ELR (cell line): ENCODE results near the gene DSTYK.
A peak's percentile ranks its signal among the peaks of the same experiment; 100 is the strongest.
"Not testable (repeated sequence)": the region's sequence is repeated elsewhere in the genome, so short reads cannot be mapped to it uniquely, and the experiment has no call there.

Experiments
- DNase-seq: peaks from one replicate; pipeline ENCODE4 v3.0.0-alpha.2; 2015; ENCODE audit warnings: low read depth

The DSTYK gene

DNA sequence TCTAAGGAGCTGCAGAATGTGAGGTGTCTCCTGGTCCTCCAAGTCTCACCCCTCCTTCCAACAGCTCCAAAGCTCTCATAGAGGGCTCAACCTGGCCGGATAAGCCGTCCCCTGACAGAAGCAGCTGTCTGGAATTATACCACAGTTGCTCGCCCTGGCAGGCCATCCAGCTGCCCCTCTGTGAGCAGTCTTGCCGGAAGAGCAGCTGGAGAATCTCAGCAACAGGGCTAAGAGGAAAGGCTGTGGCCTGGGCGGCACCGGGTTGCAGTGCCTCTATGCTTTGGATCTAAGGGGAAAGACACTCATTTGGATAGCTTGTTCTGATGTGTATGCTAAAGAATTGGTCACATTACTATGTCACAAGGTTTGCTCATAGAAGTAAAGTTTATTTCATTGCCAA, 28.6 kb upstream of the DSTYK start:
- no peak for DNase-seq

DNA sequence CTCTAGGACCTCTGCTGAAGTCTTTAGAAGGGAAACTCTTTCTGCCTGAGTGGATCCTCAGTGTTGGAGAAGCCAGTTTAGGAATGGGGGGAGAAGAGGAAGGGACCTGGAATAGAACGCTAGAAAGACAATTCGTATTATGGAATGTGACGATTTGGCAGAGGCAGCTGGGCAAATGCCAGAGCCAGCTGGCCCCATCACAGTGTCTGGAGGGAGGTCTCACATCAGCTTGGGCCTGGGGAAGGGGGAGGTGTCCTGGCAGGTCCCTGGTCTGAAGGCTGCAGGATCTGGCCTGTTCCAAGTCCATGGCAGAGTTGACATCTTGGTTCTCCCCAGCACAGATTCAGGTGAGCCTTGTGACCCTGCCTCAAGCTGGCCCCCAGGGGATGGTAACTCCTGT, 27.6 kb upstream of the DSTYK start:
- DNase-seq, result no peak

DNA sequence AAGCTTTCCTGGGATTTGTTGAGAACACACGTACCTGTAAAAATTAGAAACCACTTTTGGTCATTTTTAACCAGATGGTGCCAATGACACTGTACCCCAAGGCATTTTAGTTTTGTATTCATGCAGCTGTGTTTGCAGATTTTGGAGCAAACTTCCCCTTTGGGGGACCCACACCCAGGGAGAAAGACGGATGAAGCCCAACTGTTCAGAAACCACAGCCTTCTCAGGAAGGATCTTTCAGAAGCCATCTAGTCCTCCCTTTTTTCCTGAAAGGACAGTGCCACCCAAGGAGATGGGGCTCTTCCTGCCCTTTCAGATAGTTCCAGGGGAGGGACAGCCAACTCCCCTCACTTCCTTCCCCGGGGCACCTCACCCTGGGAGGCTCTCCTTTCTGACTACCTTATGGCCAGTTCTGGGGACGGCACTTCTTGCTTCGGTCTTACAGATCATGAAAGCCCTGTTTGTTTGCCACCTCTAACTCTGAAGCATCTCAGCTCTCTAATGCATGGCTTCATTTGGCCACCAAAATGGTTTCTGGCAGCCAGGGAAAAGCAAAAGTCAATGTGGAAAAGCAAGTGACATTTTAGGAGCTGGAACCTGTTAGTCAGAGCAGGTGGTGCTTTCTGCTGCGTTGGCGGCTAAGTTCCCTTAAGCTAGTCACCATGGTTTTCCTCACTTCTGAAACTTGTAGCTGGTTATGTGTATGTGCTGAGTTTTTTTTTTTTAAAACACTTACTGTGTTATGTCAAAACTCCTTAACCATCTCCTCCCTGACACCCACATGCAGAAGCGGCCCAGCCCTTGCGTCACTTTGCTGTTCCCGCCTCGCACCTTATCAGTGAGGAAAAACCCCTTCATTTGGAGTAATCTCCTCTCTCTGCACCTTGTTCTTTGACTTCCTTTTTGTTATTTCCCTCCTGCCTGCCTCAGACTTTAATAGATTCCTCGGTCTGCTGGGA, 26.3 kb upstream of the DSTYK start:
- no peak for DNase-seq

DNA sequence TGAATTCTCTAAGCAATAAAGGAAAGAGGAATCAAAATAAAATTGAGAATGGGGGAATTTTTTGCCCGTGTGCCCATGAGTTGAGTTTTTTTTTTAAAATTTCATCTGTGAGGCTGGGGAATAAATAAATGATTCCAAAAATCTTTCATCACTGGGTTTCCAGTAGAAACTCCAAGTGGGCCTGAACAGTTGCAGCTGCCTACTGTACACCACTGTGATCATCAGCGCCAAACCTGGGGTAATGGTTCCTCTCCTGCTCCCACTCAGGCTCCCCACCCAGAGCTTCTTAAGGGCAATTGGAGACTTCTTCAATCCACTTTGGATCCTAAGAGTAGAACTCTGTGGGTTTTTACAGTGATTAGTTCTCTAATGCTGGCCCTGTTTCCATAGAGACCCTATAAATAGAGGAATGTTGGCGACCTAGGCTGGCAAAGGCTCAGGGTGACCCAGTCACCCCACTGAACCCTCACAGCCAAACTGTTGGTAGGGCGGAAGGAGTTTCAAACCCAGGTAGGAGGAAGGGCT, 25.5 kb upstream of the DSTYK start:
- DNase-seq, result no peak

DNA sequence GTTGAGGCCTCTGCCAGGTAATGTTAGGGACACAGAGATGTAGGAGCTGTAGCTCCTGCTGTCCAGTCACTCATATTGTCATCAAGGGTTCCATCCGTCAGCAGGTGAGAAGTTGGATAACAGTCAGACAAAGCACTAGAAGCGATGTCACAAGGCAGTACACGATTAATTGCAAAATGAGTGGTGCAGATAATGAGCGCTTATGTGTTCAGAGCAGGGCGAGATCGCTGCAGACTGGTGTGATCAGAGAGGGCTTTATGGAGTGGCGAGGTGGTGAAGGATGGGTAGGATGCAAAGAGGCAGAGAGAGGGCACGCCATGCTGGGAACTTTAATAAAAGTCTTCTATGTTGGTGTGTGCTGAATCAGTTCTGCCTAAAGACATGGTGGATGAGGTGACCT, 25.0 kb upstream of the DSTYK start:
- DNase-seq, result no peak

DNA sequence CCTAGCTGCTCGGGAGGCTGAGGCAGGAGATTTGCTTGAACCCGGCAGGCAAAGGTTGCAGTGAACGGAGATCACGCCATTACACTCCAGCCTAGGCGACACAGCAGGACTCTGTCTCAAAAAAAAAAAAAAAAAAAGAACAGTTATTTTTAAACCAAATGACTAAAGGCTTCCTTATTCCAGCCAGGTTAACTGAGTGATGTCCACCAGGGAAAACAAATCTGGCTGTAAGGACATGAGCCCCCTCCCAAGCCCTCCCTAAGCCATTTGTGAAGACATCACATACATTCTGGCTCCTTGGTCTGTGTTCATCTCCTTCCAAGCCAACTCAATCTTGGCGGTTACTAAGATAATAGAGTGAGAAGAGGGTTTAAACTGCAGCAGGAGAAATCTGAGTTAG, 24.4 kb upstream of the DSTYK start:
- no peak for DNase-seq

DNA sequence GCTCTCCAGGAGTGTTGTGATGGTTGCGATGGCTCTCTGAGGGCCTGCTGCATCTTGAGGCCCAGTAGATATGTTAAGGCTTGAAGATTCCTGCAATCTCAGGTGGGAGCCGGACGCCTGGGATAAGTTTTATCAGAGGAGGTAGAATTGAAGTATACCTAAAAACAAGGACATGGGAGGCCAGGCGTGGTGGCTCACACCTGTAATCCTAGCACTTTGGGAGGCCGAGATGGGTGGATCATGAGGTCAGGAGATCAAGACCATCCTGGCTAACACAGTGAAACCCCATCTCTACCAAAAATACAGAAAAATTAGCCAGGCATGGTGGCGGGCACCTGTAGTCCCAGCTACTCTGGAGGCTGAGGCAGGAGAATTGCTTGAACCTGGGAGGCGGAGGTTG, 22.5 kb upstream of the DSTYK start:
- DNase-seq, result not testable (repeated sequence)

DNA sequence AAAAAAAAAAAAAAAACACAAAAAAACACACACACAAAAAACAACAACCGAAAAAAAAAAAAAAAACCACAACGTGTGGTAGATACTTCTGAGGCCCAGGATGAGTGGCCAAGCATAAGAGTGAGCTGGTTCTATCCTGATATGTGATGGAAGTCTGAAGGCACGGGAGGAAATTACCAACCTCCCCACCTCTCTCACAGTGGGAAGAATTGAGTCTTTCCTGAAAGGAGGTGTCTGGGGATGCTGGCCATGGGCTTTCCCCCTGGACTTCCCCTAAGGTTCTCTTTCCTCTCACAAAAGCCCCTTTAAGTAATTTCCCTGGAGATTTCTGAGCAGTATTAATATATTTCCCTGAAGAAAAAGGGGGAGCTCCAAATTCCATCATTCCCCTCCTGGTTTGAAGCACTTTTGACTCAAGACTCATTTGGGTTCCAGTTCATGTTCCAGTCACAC, 21.5 kb upstream of the DSTYK start:
- DNase-seq, result no peak

DNA sequence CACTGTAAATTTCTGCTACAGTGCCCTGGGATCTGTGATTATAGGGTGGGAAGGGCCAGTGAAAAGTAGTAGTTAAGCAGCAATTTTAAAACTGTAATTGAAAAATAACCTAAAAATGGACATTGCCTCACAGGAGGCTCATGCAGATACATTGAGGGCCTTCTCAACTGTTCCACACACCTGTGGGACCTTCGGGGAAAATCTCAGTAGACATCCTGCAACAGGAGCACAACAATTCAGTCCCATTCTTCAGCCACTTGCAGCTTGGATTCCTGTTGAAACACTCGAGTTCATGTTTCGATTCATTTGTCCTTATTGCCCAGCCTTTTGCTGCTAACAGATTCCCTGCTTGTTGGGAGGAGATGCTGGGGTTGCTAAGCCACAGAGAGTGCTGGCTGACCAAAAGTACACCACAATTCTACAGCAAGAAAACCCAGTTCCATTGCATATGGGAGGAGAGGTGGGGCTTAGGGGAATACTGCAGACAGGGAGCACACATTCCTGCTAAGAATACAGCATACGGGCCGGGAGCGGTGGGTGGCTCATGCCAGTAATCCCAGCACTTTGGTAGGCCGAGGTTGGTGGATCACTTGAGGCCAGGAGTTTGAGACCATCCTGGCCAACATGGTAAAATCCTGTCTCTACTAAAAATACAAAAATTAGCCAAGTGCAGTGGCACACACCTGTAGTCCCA, 20.8 kb upstream of the DSTYK start:
- no peak for DNase-seq

DNA sequence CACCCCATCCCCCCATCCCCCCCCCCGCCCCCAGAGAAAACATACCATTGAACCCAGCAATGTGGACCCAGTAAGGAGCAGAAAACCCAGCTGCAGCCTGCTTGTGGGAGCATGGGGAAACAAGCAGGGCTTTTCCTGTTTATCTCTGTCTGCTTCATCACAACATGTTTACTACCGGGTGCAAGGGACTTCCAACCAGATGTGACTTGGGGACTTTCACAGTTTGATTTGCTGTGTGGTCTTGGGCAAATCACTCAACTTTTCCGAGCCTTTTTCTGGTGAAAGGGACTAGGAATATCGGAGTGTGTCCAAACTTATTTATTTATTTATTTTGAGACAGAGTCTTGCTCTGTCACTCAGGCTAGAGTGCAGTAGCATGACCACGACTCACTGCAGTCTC, 19.5 kb upstream of the DSTYK start:
- no peak for DNase-seq

DNA sequence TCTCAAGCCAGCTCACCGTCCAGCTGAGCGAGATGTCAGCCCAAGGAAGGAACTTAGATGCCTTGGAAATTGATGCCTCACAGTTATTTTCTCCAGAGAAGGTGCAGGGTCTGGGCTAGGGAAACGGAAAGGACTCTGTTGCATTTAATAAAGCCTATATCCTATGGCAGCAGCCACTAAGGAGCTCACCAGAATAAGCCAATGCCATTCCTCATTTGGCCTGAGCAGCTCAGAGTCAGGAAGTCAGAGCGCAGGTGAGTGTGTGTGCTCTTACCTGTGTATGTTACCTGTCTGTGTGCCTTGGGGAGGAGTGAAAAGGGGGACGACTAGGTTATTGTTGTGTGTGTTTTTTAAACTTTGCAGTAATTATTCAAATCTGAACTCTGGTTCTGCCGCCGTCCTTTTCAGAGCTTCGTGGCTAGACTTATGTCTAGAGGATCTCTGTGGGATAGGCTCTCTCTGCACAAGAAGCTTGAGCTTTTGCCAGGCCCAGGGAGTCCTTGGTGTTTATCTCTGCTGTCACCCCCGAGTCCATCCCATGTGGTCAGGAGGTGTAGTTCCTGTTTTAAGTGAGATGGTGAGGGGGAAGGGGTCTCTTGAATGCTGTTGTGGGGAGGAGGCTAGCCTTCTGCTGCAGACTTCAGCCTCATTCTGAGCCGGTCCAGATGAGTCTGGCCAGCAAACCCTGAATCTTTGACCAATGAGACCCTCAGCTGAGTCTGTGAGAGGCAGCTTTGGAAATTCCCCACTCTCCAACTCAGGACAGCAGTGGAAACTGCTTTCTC, 18.6 kb upstream of the DSTYK start:
- DNase-seq, result no peak

DNA sequence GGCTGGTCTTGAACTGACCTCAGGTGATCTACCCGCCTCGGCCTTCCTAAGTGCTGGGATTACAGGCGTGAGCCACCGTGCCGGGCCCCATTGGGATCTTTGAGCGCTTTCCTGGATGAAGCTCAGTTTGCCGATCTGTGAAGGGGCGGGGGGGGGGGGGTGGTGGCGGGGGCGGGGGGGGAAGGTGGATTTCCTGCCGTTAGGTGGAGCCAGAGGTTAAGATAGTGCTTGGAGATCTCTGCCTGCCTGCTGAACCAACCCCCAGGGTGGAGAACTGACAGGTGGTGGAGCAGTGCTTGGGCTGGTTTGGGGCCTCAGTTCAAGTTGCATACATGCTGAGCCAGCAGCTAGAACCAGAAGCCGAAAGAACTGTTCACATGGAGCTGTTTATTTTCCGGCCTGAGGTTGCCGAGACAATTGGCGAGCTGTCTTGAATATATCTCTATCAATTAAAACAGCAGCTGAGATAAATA, 17.9 kb upstream of the DSTYK start:
- DNase-seq, result peak; percentile 72

DNA sequence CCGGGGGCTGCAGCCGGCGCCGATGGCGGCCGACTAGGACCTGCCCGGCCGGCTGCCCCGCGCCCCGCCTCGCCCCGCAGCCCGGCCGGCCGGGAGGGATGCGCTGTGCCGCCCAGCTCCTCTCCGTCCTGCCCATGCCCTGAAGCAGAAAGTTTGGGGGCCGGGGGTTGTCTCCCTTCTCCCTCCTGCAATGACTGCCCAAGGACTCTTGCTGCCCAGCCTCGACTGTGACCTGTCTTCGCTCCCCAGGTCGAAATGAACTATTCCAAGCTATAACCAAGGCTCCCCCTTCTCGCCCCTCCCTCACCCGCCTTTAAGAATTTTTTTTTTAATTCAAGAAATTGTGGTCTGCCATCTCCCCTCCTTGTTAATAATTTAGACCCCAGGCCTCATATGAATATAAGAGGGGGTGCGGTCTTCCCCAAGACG, 16.6 kb upstream of the DSTYK start:
- DNase-seq, result no peak

DNA sequence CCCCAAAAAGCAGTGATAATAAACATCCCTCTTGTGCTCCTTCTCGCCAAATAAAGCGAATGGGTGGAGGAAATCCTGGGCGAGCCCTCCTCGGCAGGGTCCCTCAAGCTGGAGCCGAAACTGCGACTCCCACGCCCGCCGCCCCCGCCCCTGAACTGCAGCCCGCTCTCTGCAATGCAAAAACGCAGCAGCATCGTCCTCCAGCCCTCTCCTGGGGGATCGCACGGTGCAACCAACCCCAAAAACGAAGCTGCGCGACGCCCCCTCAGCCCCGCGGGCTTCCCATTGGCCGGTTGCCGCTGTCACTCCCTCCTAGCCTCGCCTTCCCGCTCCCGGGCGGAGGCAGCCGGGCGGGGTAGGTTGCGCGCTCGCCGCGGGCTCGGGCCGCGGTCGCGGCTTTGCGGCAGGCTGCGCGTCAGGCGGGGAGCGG, 16.1 kb upstream of the DSTYK start, which contains the start of gene TMCC2:
TMCC2 (plus strand) TSS at position 363 of the 430 bp plus-strand sequence. CDS start 619 bp downstream, outside the sequence.
- DNase-seq, result peak; percentile 94

DNA sequence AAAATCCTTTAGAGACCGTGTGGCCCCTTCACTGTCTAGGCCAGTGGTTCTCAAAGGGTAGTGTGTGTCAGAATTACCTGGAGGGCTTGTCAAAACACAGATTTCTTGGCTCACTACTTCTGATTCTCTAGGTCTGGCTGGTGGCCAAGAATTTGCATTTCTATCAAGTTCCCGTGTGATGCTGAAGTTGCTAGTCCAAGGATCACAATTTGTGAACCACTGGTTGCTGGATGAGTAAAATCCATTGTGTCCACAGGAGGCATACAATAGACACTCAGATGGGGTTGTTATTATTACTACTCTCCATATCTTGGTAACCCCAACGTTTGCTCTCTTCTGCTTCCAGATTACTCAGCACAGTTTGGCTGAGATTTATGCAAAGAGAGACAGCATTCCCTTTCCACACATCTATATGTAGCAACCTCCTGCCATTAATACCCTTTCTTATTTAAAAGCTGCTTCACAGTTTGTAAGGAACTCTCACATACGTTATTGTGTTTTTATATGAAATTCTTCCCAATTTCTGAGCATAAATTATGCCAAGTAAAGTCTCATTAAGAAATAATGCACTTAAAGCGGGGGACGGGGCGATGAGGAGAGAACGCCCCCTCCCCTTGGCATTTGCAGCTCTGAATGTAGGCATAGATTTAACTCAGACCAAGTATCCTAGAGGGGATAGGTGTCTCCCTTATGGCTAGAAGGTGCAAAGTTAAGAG, 15.5 kb upstream of the DSTYK start:
- DNase-seq, result peak; percentile 51

DNA sequence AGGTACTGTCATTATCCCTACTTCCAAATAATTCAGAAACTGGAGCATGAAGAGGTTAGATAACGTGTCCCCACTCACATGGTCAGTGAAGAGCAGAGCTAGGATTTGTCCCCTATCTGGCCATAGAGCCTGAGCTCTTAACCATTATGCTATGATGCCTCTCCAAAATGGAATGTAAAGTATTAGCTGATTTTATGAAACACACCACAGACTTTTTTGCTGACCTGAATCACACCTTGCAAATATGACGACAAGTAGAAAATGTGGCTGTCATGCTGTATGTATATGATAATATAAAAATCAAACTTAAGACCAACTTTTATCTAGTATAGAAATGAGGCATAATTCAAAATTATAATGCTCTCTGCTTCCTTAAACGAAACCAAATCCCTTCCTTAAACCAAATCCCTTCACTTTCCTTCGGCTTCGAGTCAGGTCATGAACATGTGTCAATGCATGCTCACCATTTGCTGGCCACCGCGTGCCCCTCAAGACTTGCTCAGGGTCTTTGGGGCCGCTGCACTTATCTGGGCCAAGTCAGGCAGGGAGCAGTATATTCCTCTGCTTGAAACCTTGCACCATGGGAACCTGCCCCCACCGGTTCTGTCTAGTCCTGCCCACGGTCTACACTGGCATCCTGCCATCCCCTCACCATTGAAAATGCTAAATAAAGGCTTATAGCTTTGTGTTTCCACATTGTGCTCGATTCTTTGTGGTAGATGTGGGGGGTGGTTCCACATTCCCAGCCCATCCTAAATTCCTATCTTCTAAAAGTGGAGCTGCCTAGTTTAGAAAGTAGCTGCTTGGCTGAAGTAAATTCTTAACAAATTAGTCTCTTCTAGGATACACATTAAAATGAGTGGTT, 14.6 kb upstream of the DSTYK start:
- DNase-seq, result no peak

DNA sequence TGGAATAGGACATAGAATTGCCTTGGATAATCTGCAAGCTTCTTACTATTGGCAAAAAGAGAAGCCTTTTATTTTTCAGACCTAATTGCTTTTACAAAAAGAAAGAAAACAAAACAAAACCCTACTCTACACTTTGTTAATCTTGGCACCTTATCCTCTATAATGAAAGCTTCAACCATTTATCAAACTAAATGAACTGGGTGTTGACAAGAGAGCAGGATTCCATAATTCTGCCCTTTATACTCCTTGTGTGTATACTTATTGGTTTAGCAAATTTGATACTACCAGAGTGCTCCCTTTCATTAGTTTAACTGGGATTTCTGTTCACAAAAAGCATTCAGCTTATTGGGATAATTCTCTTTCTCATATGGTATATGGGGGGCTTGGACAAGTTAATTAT, 13.2 kb upstream of the DSTYK start:
- DNase-seq, result no peak

DNA sequence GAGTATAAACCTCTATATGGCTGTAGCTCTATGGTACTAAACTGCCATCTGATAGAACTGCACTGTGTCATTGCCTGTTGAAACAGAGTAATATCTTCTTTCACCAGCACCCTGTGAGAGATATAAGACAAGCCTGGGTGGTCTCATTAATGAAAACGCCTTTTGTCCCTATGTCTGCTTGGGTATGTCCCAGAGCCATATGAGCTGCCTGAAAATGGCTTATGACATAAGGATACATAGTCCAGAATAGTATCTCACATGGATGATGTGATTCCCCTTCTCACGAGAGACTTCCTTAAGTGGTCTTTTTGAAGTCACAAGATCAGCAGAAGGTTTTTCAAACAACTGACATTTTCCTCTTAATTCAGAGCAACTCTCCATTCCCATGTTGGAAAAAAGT, 8.9 kb upstream of the DSTYK start:
- DNase-seq, result no peak

DNA sequence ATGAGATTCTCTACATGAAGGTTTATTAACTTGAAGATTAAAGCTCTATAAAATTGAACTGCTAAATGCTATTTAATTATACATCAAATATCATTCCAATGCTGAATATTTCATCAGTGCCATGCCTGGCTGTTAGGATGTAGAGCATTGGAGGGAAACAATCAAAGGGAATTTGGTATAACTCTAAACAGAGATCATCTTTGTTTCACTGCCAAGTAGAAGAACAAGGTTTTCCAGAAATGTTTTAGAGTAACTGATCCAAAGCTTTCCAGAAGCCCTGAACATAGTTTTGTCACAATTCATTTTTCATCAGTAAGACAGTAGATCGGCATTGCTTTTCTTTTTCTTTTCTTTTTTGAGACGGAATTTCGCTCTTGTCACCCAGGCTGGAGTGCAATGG, 5.9 kb upstream of the DSTYK start:
- no peak for DNase-seq

DNA sequence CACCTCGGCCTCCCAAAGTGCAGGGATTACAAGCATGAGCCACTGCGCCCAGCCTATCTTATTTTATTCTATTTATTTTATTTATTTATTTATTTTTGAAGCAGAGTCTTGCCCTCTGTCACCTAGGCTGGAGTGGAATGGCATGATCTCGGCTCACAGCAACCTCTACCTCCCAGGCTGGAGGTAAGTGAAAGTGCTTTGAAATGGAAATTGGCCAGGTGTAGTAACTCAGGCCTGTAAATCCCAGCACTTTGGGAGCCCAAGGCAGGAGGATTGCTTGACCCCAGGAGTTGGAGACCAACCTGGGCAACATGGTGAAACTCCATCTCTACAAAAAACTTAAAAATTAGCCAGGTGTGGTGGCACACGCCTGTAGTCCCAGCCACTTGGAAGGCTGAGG, 5.1 kb upstream of the DSTYK start:
- DNase-seq, result no peak
